ENCODE results near the gene UBE2C. TPM values are rescaled to one million over a fixed set of nuclear protein-coding genes. Genes with fewer than 3 reads are reported as not detected.

Gene UBE2C
- total RNA-seq, 2 experiments from 2014 or later = 0.52 to 0.64 TPM

- Histone ChIP-seq H3K27ac (ENCODE audit: low read depth in 1 of 2, low read length in 2 of 2) (no peak overlapping the region), H3K36me3 (ENCODE audit: insufficient read depth, low read length) (no peaks in the 10 kb centered on the region), H3K4me1 (ENCODE audit: insufficient read depth, low read length) (peaks cover 2% of the 10 kb centered on the region), H3K27me3 (ENCODE audit: control insufficient read depth in 1 of 2, insufficient read depth in 2 of 2, low read length in 2 of 2) (no peaks in the 10 kb centered on the region), H3K4me3 (ENCODE audit: low read length) (no peak overlapping the region), H3K9me3 (ENCODE audit: control insufficient read depth in 1 of 2, insufficient read depth in 1 of 2, low read length in 2 of 2) (no peaks in the 10 kb centered on the region)
- H3K27me3 Mint-ChIP-seq = peaks cover 5% of the 10 kb centered on the region
- no peaks in the 10 kb centered on the region for H3K36me3 Mint-ChIP-seq (ENCODE audit: low read depth)
- no peak for ATAC-seq (ENCODE audit: poor library complexity)
- intact Hi-C loops (cut with DNase I, micrococcal nuclease) = loop anchor here in 1 of 2 experiments (5.0 kb wide), 1 partner anchor 329 kb away; no protein-coding TSS in a partner anchor
- no peak overlapping the region for H3K4me3 Mint-ChIP-seq
- DNase-seq = no peak
- H3K27ac Mint-ChIP-seq = no peak overlapping the region
- ChIA-PET CTCF (no interaction called here), POLR2A (no interaction called here)
- H3K9me3 Mint-ChIP-seq = no peaks in the 10 kb centered on the region
- TF ChIP-seq, protein P1, sequence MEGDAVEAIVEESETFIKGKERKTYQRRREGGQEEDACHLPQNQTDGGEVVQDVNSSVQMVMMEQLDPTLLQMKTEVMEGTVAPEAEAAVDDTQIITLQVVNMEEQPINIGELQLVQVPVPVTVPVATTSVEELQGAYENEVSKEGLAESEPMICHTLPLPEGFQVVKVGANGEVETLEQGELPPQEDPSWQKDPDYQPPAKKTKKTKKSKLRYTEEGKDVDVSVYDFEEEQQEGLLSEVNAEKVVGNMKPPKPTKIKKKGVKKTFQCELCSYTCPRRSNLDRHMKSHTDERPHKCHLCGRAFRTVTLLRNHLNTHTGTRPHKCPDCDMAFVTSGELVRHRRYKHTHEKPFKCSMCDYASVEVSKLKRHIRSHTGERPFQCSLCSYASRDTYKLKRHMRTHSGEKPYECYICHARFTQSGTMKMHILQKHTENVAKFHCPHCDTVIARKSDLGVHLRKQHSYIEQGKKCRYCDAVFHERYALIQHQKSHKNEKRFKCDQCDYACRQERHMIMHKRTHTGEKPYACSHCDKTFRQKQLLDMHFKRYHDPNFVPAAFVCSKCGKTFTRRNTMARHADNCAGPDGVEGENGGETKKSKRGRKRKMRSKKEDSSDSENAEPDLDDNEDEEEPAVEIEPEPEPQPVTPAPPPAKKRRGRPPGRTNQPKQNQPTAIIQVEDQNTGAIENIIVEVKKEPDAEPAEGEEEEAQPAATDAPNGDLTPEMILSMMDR (IDR thresholded peaks at IDR 0.05) = no peak
- peaks cover 2% of the 10 kb centered on the region for H3K4me1 Mint-ChIP-seq (ENCODE audit: low read depth)
Observed at GRCh38 chr20:45765980-45766379, 46.5 kb upstream of the UBE2C start.

- TF ChIP-seq, protein P1 (IDR thresholded peaks at IDR 0.05) = no peak
Observed at GRCh38 chr20:45768479-45768878, 44.0 kb upstream of the UBE2C start.

GRCh38 chr20:45771182-45771759 is 41.2 kb upstream of the UBE2C start:
- Mint-ChIP-seq H3K36me3 (ENCODE audit: low read depth) (no peaks in the 10 kb centered on the region), H3K27me3 (peaks cover 18% of the 10 kb centered on the region), H3K9me3 (no peaks in the 10 kb centered on the region), H3K4me3 (no peak overlapping the region), H3K4me1 (ENCODE audit: low read depth) (peaks cover 5% of the 10 kb centered on the region), H3K27ac (no peak overlapping the region)
- peaks cover 8 to 12% of the 10 kb centered on the region in 2 experiments for H3K27me3 ChIP-seq (ENCODE audit: control insufficient read depth in 1 of 2, insufficient read depth in 2 of 2, low read length in 2 of 2)
- ChIA-PET POLR2A (interaction anchor here (1.1 to 1.2 kb wide), 2 partner anchors 397 to 453 kb away, joined by 3 read pairs; no protein-coding TSS in a partner anchor), CTCF (interaction anchor here (0.6 to 2.8 kb wide), 18 partner anchors 20 to 759 kb away, joined by 3 to 20 read pairs (median 4); partner anchors contain the start of gene SYS1)
- peaks cover 5% of the 10 kb centered on the region for H3K4me1 ChIP-seq (ENCODE audit: insufficient read depth, low read length)
- ATAC-seq (ENCODE audit: poor library complexity) = peak; percentile 92
- H3K9me3 ChIP-seq (ENCODE audit: control insufficient read depth in 1 of 2, insufficient read depth in 1 of 2, low read length in 2 of 2) = no peaks in the 10 kb centered on the region
- no peak overlapping the region for H3K4me3 ChIP-seq (ENCODE audit: low read length)
- intact Hi-C loops (cut with DNase I, micrococcal nuclease) = loop anchor here (1.0 to 5.0 kb wide), 7 partner anchors 178 to 674 kb away; partner anchors contain the start of gene SYS1 (in 1 of the 2)
- TF ChIP-seq, protein P1 (IDR thresholded peaks at IDR 0.05) = peak; percentile 91
- H3K27ac ChIP-seq (ENCODE audit: low read depth in 1 of 2, low read length in 2 of 2) = no peak overlapping the region
- no peaks in the 10 kb centered on the region for H3K36me3 ChIP-seq (ENCODE audit: insufficient read depth, low read length)
- DNase-seq = peak; percentile 58 to 88 (median 74)

More at GRCh38 chr20:45768479-45768878, 44.0 kb upstream of the UBE2C start:
- intact Hi-C loops (cut with DNase I, micrococcal nuclease) = loop anchor here in 1 of 2 experiments (5.0 kb wide), 1 partner anchor 331 kb away; no protein-coding TSS in a partner anchor
- DNase-seq (no peak), ATAC-seq (ENCODE audit: poor library complexity) (no peak)
- Mint-ChIP-seq H3K4me1 (ENCODE audit: low read depth) (peaks cover 5% of the 10 kb centered on the region), H3K36me3 (ENCODE audit: low read depth) (no peaks in the 10 kb centered on the region), H3K27me3 (peaks cover 6% of the 10 kb centered on the region), H3K27ac (no peak overlapping the region), H3K9me3 (no peaks in the 10 kb centered on the region), H3K4me3 (no peak overlapping the region)
- H3K4me3 ChIP-seq (ENCODE audit: low read length) = no peak overlapping the region
- no peak overlapping the region for H3K27ac ChIP-seq (ENCODE audit: low read depth in 1 of 2, low read length in 2 of 2)
- peaks cover 2 to 6% of the 10 kb centered on the region in 2 experiments for H3K27me3 ChIP-seq (ENCODE audit: control insufficient read depth in 1 of 2, insufficient read depth in 2 of 2, low read length in 2 of 2)
- peaks cover 5% of the 10 kb centered on the region for H3K4me1 ChIP-seq (ENCODE audit: insufficient read depth, low read length)
- no peaks in the 10 kb centered on the region for H3K9me3 ChIP-seq (ENCODE audit: control insufficient read depth in 1 of 2, insufficient read depth in 1 of 2, low read length in 2 of 2)
- no peaks in the 10 kb centered on the region for H3K36me3 ChIP-seq (ENCODE audit: insufficient read depth, low read length)
- POLR2A ChIA-PET = no interaction called here
- CTCF ChIA-PET = no interaction called here
